H1 (cell line): ENCODE data around the gene DNLZ. TPM values are rescaled to one million over a fixed set of nuclear protein-coding genes. Genes with fewer than 3 reads are reported as not detected.

Source experiments
- CTCF ChIA-PET: fragments of 300-600 bp; sonication (Branson Sonifier 250); formaldehyde crosslinking; loops from one replicate; lab custom pipeline; 2021; ENCODE audit not compliant: partially characterized antibody; lab: Charles Lee
- POLR2A ChIA-PET: fragments of 300-600 bp; sonication (Branson Sonifier 250); formaldehyde crosslinking; loops from one replicate; lab custom pipeline; 2021; ENCODE audit warnings: inconsistent platforms; ENCODE audit not compliant: partially characterized antibody; lab: Charles Lee
- DNase-seq, 2 experiments: peaks; one replicate each; pipeline versions ENCODE4 v3.0.0 to v3.0.0-alpha.2; 2010 to 2022; ENCODE audit warnings: low spot score in 2 of 2, low read depth in 1 of 2, mixed read lengths in 1 of 2
- FAIRE-seq: peaks from 2 replicates; lab custom pipeline; 2011; peaks lifted over from hg19 to GRCh38; lab: Jason Lieb, UNC
- H2AFZ ChIP-seq: 2 replicates; pipeline ENCODE4 v1.8.1; 2012; ENCODE audit warnings: low read length, inconsistent platforms
- H2AK5ac ChIP-seq: 2 replicates; pipeline ENCODE4 v1.6.1; 2013; ENCODE audit warnings: low read depth, low read length
- H2BK120ac ChIP-seq: replicated peaks from 2 replicates; pipeline ENCODE3; 2013; ENCODE audit warnings: low read depth, low read length, inconsistent platforms
- H2BK12ac ChIP-seq: 2 replicates; pipeline ENCODE4 v1.6.1; 2013; ENCODE audit warnings: low read depth, low read length
- H2BK15ac ChIP-seq: 2 replicates; pipeline ENCODE4 v1.6.1; 2013; ENCODE audit warnings: low read length
- H2BK20ac ChIP-seq: 2 replicates; pipeline ENCODE4 v1.6.1; 2013; ENCODE audit warnings: low read length
- H2BK5ac ChIP-seq: 2 replicates; pipeline ENCODE4 v1.6.1; 2013; ENCODE audit warnings: low read depth, low read length
- H3K14ac ChIP-seq: 2 replicates; pipeline ENCODE4 v1.6.1; 2013; ENCODE audit warnings: inconsistent platforms; ENCODE audit not compliant: insufficient read length
- H3K18ac ChIP-seq: 2 replicates; pipeline ENCODE4 v1.6.1; 2013; ENCODE audit warnings: low read length; ENCODE audit errors: extremely low read depth
- H3K23ac ChIP-seq: 2 replicates; pipeline ENCODE4 v1.6.1; 2013; ENCODE audit warnings: inconsistent platforms; ENCODE audit not compliant: insufficient read length
- H3K23me2 ChIP-seq: 2 replicates; pipeline ENCODE4 v1.6.1; 2013; ENCODE audit warnings: low read depth, low read length
- H3K27ac ChIP-seq: 2 replicates; pipeline ENCODE4 v1.6.1; 2011; ENCODE audit warnings: low read depth, low read length, inconsistent platforms
- H3K27me3 ChIP-seq, 4 experiments: replicated peaks in 1 of 4; 1 replicate in 1 of 4; 2 replicates in 3 of 4; pipeline versions ENCODE4 v1.6.1 to v1.8.1; 2011 to 2013; ENCODE audit warnings: low read length in 3 of 4, mild to moderate bottlenecking in 3 of 4, inconsistent platforms in 2 of 4, mixed read lengths in 2 of 4, moderate library complexity in 1 of 4; ENCODE audit not compliant: control insufficient read depth in 3 of 4, insufficient read depth in 3 of 4; ENCODE audit errors: extremely low read depth in 1 of 4
- H3K36me3 ChIP-seq, 4 experiments: 2 replicates each; pipeline versions ENCODE4 v1.6.1 to v1.8.1; 2011 to 2013; ENCODE audit warnings: mild to moderate bottlenecking in 4 of 4, low read length in 3 of 4, moderate library complexity in 2 of 4, control low read depth in 1 of 4, inconsistent platforms in 1 of 4; ENCODE audit not compliant: insufficient read depth in 4 of 4, control insufficient read depth in 2 of 4
- H3K4ac ChIP-seq: replicated peaks from 2 replicates; pipeline ENCODE3; 2013; ENCODE audit warnings: low read length, low read depth, mixed read lengths, inconsistent platforms; ENCODE audit not compliant: insufficient read length
- H3K4me1 ChIP-seq, 4 experiments: replicated peaks in 1 of 4; 1 replicate in 1 of 4; 2 replicates in 3 of 4; pipeline versions ENCODE4 v1.6.1 to v1.8.1; 2011 to 2013; ENCODE audit warnings: low read length in 3 of 4, inconsistent platforms in 2 of 4, mixed read lengths in 1 of 4; ENCODE audit not compliant: insufficient read depth in 4 of 4, control insufficient read depth in 3 of 4
- H3K4me2 ChIP-seq, 2 experiments: 2 replicates each; pipeline versions ENCODE4 v1.6.1 to v1.8.1; 2011 to 2013; ENCODE audit warnings: low read depth in 2 of 2, low read length in 2 of 2, control low read depth in 1 of 2, inconsistent platforms in 1 of 2, mild to moderate bottlenecking in 1 of 2; ENCODE audit not compliant: insufficient read depth in 1 of 2
- H3K4me3 ChIP-seq, 4 experiments: fragments of 200-600, 300-600 bp in 1 of 4; sonication (generic), shearing (Covaris generic), sonication (Bioruptor Twin) in 1 of 4; 2 replicates each; pipeline versions ENCODE4 v1.5.1 to v1.8.1; 2011 to 2016; ENCODE audit warnings: low read length in 4 of 4, low read depth in 3 of 4, control low read depth in 2 of 4, inconsistent platforms in 2 of 4, mild to moderate bottlenecking in 2 of 4, mixed read lengths in 1 of 4, moderate library complexity in 1 of 4; ENCODE audit not compliant: insufficient read depth in 2 of 4; ENCODE audit errors: extremely low read depth in 1 of 4
- H3K56ac ChIP-seq: replicated peaks from 2 replicates; pipeline ENCODE3; 2013; ENCODE audit warnings: low read depth, mild to moderate bottlenecking, mixed read lengths, low read length, inconsistent platforms; ENCODE audit not compliant: insufficient read length
- H3K79me1 ChIP-seq: 2 replicates; pipeline ENCODE4 v1.6.1; 2013; ENCODE audit warnings: low read depth, low read length, control low read depth
- H3K79me2 ChIP-seq, 2 experiments: 2 replicates each; pipeline versions ENCODE4 v1.6.1 to v1.8.1; 2012 to 2013; ENCODE audit warnings: low read length in 2 of 2, mild to moderate bottlenecking in 2 of 2, inconsistent platforms in 1 of 2; ENCODE audit not compliant: insufficient read depth in 2 of 2, control insufficient read depth in 1 of 2
- H3K9ac ChIP-seq, 4 experiments: replicated peaks in 1 of 4; 1 replicate in 1 of 4; 2 replicates in 3 of 4; pipeline versions ENCODE4 v1.6.1 to v1.8.1; 2011 to 2013; ENCODE audit warnings: low read depth in 3 of 4, low read length in 3 of 4, control low read depth in 2 of 4, mild to moderate bottlenecking in 2 of 4, moderate library complexity in 2 of 4, inconsistent platforms in 1 of 4; ENCODE audit errors: extremely low read depth in 1 of 4
- H3K9me3 ChIP-seq, 2 experiments: 2 replicates each; pipeline versions ENCODE4 v1.6.1 to v1.8.1; 2012 to 2013; ENCODE audit warnings: mild to moderate bottlenecking in 2 of 2, moderate library complexity in 2 of 2, control low read depth in 1 of 2, inconsistent platforms in 1 of 2, low read depth in 1 of 2, low read length in 1 of 2, mixed read lengths in 1 of 2; ENCODE audit not compliant: insufficient read depth in 2 of 2
- H4K20me1 ChIP-seq, 2 experiments: replicated peaks in 1 of 2; 2 replicates each; pipeline versions ENCODE3 to v1.8.1; 2011 to 2013; ENCODE audit warnings: inconsistent platforms in 2 of 2, low read length in 2 of 2, mild to moderate bottlenecking in 1 of 2; ENCODE audit not compliant: insufficient read depth in 2 of 2, control insufficient read depth in 1 of 2
- H4K5ac ChIP-seq: 2 replicates; pipeline ENCODE4 v1.6.1; 2013; ENCODE audit warnings: low read length, low read depth, mixed read lengths, inconsistent platforms; ENCODE audit not compliant: insufficient read length
- H4K8ac ChIP-seq: 2 replicates; pipeline ENCODE4 v1.8.0; 2013; ENCODE audit warnings: mild to moderate bottlenecking, moderate library complexity, low read length, inconsistent platforms; ENCODE audit not compliant: insufficient read depth; ENCODE audit errors: extremely low read depth
- H4K91ac ChIP-seq: replicated peaks from 2 replicates; pipeline ENCODE3; 2013; ENCODE audit warnings: low read length, mixed read lengths, inconsistent platforms; ENCODE audit not compliant: insufficient read length
- ATF3 ChIP-seq: IDR thresholded peaks from 2 replicates; pipeline ENCODE4 v1.6.1; 2011; ENCODE audit warnings: low read depth, mild to moderate bottlenecking, low read length; ENCODE audit not compliant: insufficient read depth
- CEBPB ChIP-seq: IDR thresholded peaks from 2 replicates; pipeline ENCODE4 v1.6.1; 2012; ENCODE audit warnings: low read depth, low read length
- EP300 ChIP-seq, 2 experiments: IDR thresholded peaks; 1 replicate in 1 of 2; 2 replicates in 1 of 2; pipeline ENCODE4 v1.6.1; 2011 to 2012; ENCODE audit warnings: low read depth in 2 of 2, low read length in 2 of 2, mild to moderate bottlenecking in 2 of 2, borderline replicate concordance in 1 of 2, inconsistent platforms in 1 of 2, moderate library complexity in 1 of 2
- FOSL1 ChIP-seq: IDR thresholded peaks from 2 replicates; pipeline ENCODE4 v1.6.1; 2011; ENCODE audit warnings: mild to moderate bottlenecking, low read depth, low read length, moderate library complexity; ENCODE audit not compliant: insufficient read depth
- GABPA ChIP-seq: IDR thresholded peaks from 2 replicates; pipeline ENCODE4 v1.6.1; 2011; ENCODE audit warnings: mild to moderate bottlenecking, low read length, moderate library complexity, borderline replicate concordance; ENCODE audit not compliant: insufficient read depth
- PHF8 ChIP-seq: fragments of 200-600 bp; sonication (generic); conservative IDR thresholded peaks from 2 replicates; pipeline ENCODE4 v1.7.1; 2012; ENCODE audit warnings: low read depth, mild to moderate bottlenecking, inconsistent platforms, low read length, moderate library complexity
- POLR2A ChIP-seq, 2 experiments: IDR thresholded peaks; 1 replicate in 1 of 2; 2 replicates in 1 of 2; pipeline ENCODE4 v1.6.1; 2011; ENCODE audit warnings: low read depth in 2 of 2, low read length in 2 of 2, mild to moderate bottlenecking in 2 of 2; ENCODE audit errors: control extremely low read depth in 1 of 2
- SP1 ChIP-seq: IDR thresholded peaks from 2 replicates; pipeline ENCODE4 v1.6.1; 2011; ENCODE audit warnings: low read depth, low read length
- SP2 ChIP-seq: IDR thresholded peaks from 2 replicates; pipeline ENCODE4 v1.6.1; 2012; ENCODE audit warnings: mild to moderate bottlenecking, low read length, inconsistent platforms
- TAF7 ChIP-seq: optimal IDR thresholded peaks from 2 replicates; pipeline ENCODE3; 2011; ENCODE audit warnings: low read depth, mild to moderate bottlenecking, inconsistent platforms, low read length, moderate library complexity, borderline replicate concordance
- WGBS, 2 experiments: shearing (Covaris generic) in 1 of 2; methylation state at CpG; one replicate each; pipeline versions ENCODE4 v1.1.6 to v1.1.7; 2013 to 2015; ENCODE audit warnings: low lambda C conversion rate in 2 of 2, mixed read lengths in 2 of 2, inconsistent platforms in 1 of 2, low coverage in 1 of 2, missing lambda C conversion rate in 1 of 2; ENCODE audit not compliant: insufficient replicate concordance in 2 of 2, insufficient coverage in 1 of 2, insufficient read length in 1 of 2; ENCODE audit errors: extremely low coverage in 1 of 2, missing lambda C conversion rate in 1 of 2; 5-methylcytosine and 5-hydroxymethylcytosine counted together
- polyA plus RNA-seq, 7 experiments: library from polyadenylated mRNA; depleted of rRNA in 3 of 7; stranded (reverse) in 5 of 7; unstranded in 2 of 7; fragments of >200 nt in 5 of 7; fragments of 200-250 nt in 2 of 7; gene quantifications; 1 replicate in 5 of 7; 2 replicates in 1 of 7; 4 replicates in 1 of 7; pipeline versions ENCODE4 v1.2.1 to v1.2.3, GENCODE V29; 2011 to 2013; ENCODE audit warnings: missing spikeins in 2 of 7, mixed read lengths in 2 of 7
- total RNA-seq: library from RNA; stranded (reverse); fragmentation: NEBNext Ultra II Directional; extraction: Animal tissue kit (Norgen Biotek cat#: 25700); gene quantifications from 2 replicates; pipeline ENCODE4 v1.2.1, GENCODE V29; 2021
- TF ChIP-seq, protein P1 (sequence below): IDR thresholded peaks from 2 replicates; pipeline ENCODE4 v1.6.1; 2012; ENCODE audit warnings: inconsistent platforms

DNLZ gene
- total and polyA plus RNA-seq, 2 of the 8 experiments (the other 6 are each of a cell fraction or from before 2014, with no cell fraction given): 11.6 to 17.9 TPM

- peaks cover 6% of the 10 kb centered on the region; the same call in 1 of the 2 replicates for H3K23me2 ChIP-seq
- 0 out of 2 replicates have a peak overlapping the region, but pooled peaks have one; percentile 14 for H4K8ac ChIP-seq
- H3K4ac ChIP-seq: no peak overlapping the region
- no peak overlapping the region for H4K91ac ChIP-seq
- H3K9ac ChIP-seq: no peak overlapping the region
- H2BK20ac ChIP-seq: no peak overlapping the region
- no peak overlapping the region for H3K4me2 ChIP-seq
- CTCF ChIA-PET: interaction anchor here (0.6 to 1.2 kb wide), 3 partner anchors 15 to 305 kb away, joined by 3 to 4 read pairs (median 3); no protein-coding TSS in a partner anchor
- H4K20me1 ChIP-seq: peaks cover 6 to 14% of the 10 kb centered on the region in 2 experiments
- H3K14ac ChIP-seq: no peak overlapping the region
- DNase-seq (no peak), FAIRE-seq (no peak)
- H3K56ac ChIP-seq: no peak overlapping the region
- peaks cover 39 to 72% (median 62%) of the 10 kb centered on the region in 4 experiments for H3K36me3 ChIP-seq
- no peak overlapping the region for H3K23ac ChIP-seq
- H3K79me2 ChIP-seq: peaks cover 0 to 22% of the 10 kb centered on the region in 2 experiments; a peak in 2 of 4 replicates
- no peak overlapping the region for H2BK12ac ChIP-seq
- H2BK15ac ChIP-seq: no peak overlapping the region
- H3K79me1 ChIP-seq: peaks cover 10% of the 10 kb centered on the region; the same call in 1 of the 2 replicates
- no peak overlapping the region for H2BK5ac ChIP-seq
- H2AFZ ChIP-seq: no peak overlapping the region
- no peaks in the 10 kb centered on the region for H3K27me3 ChIP-seq
- POLR2A ChIA-PET: interaction anchor here (1.1 to 14.6 kb wide), 8 partner anchors 3 to 63 kb away, joined by 4 to 139 read pairs (median 8); partner anchors contain the start of genes ENTR1, PMPCA and SNAPC4
- H2AK5ac ChIP-seq: no peak overlapping the region
- no peaks in the 10 kb centered on the region for H3K9me3 ChIP-seq
- H3K4me3 ChIP-seq: no peak overlapping the region
- no peak overlapping the region for H3K18ac ChIP-seq
- peaks cover 0 to 10% (median 7%) of the 10 kb centered on the region in 4 experiments; a peak in 5 of 7 replicates for H3K4me1 ChIP-seq
- 93% methylated on average over 19 of the region's 21 CpGs; no CpG with 5 or more reads in 1 of the 2 experiments for WGBS, 2 experiments
- H4K5ac ChIP-seq: no peak overlapping the region
- no peak overlapping the region for H2BK120ac ChIP-seq
- no peak overlapping the region for H3K27ac ChIP-seq
- TF ChIP-seq FOSL1: no peak
- no peak for TF ChIP-seq SP1
- TF ChIP-seq GABPA: no peak
- no peak for TF ChIP-seq ATF3
- no peak for TF ChIP-seq PHF8
- TF ChIP-seq TAF7: no peak
- TF ChIP-seq, protein P1, sequence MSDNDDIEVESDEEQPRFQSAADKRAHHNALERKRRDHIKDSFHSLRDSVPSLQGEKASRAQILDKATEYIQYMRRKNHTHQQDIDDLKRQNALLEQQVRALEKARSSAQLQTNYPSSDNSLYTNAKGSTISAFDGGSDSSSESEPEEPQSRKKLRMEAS: no peak
- TF ChIP-seq SP2: no peak
- no peak for TF ChIP-seq CEBPB
- no peak for TF ChIP-seq POLR2A (IDR thresholded peaks at IDR 0.05; ENCODE audit: control extremely low read depth in 1 of 2, low read depth in 2 of 2, low read length in 2 of 2)
- no peak for TF ChIP-seq EP300 (IDR thresholded peaks at IDR 0.05; ENCODE audit: borderline replicate concordance in 1 of 2, low read depth in 2 of 2, low read length in 2 of 2)
These were observed 30.9 kb upstream of the DNLZ start for GRCh38 chr9:136394312-136395019.
